Ramos (cell line): ENCODE measurements around the gene SC5D.

ENCODE experiments used
- in situ Hi-C: fragments of 300-500 bp; cut with MboI; formaldehyde crosslinking; loops from one replicate; pipeline ENCODE4 v1.14.3; 2022; ENCODE audit warnings: low sequenced_read_pairs; ENCODE audit not compliant: unreplicated experiment

SC5D gene

GRCh38 chr11:121351083-121351630, 58.6 kb downstream of the SC5D start:
- in situ Hi-C loops = no loop called here

- in situ Hi-C loops = no loop called here
Observed at GRCh38 chr11:121352251-121352891, 59.8 kb downstream of the SC5D start.

DNA sequence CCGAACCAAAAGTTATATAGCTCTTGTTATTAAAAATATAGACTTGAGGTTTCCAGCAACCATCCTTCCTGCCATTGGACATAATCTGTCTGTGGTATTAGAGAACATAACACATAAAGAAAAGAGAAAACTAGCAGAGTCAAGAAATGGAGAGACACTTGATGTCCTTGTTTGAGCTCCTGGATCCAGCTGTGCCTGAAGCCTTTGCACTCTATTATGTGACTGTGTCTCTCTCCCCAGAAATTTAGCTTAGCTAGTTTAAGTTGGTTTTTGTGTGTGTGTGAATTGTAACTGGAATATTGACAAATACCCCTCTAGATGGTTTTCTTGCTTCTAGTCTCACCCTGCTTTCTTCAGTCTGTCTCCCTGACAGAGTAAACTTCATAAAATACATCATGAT, 61.6 kb downstream of the SC5D start:
- in situ Hi-C loops = no loop called here

DNA sequence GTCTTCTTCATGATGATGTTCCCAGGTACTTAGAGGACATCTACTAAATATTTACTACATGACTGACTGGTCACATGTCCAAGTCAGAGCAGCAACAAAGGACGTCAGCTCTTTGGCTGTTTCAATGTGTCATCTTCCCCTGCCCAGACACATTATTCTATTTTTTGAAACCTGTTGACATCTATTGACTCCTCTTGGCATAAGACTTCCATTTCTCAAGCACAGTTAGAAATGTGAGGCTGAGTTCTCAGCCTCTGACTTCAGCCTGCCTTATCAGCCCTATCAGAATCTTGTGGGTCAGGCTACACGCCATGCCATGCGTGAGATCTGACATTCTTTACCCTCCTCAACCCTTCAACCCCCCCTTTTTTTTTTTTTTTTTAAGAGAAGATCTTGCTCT, 63.8 kb downstream of the SC5D start:
- in situ Hi-C loops = no loop called here
